ENCODE data around the gene EPAS1.

DNA sequence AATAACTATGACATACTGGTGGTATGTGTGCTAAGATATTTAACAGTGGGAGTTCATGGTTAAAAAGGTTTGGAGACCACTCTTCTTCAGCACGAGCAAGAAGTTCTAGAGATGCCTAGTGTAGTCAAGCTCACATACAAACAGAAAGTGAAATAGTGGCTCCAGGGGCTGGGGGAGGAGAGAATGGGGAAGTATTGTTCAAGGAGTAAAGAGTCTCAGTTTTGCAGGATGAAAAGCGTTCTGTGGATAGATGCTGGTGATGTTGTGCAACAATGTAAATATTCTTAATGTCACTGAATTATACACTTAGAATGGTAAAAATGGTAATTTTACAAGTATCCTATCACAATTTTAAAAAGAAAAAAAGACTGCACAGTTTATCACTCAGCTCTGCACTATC, 29.0 kb upstream of the EPAS1 start:
- TF ChIP-seq, protein P1, sequence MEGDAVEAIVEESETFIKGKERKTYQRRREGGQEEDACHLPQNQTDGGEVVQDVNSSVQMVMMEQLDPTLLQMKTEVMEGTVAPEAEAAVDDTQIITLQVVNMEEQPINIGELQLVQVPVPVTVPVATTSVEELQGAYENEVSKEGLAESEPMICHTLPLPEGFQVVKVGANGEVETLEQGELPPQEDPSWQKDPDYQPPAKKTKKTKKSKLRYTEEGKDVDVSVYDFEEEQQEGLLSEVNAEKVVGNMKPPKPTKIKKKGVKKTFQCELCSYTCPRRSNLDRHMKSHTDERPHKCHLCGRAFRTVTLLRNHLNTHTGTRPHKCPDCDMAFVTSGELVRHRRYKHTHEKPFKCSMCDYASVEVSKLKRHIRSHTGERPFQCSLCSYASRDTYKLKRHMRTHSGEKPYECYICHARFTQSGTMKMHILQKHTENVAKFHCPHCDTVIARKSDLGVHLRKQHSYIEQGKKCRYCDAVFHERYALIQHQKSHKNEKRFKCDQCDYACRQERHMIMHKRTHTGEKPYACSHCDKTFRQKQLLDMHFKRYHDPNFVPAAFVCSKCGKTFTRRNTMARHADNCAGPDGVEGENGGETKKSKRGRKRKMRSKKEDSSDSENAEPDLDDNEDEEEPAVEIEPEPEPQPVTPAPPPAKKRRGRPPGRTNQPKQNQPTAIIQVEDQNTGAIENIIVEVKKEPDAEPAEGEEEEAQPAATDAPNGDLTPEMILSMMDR (conservative IDR thresholded peaks at IDR 0.05) = no peak
- no peak for TF ChIP-seq ZFX (IDR thresholded peaks at IDR 0.05)
